Parathyroid adenoma (tissue), 2 donors: ENCODE results near the gene LRP6.
"Not testable (repeated sequence)": the region's sequence is repeated elsewhere in the genome, so short reads cannot be mapped to it uniquely, and the experiment has no call there.

Source experiments
- H2AFZ ChIP-seq: fragments of 300-600 bp; sonication (generic); one replicate; pipeline ENCODE4 v1.7.0; 2017; ENCODE audit warnings: antibody characterized with exemption, mild to moderate bottlenecking
- H3K27ac ChIP-seq: fragments of 300-600 bp; sonication (generic); one replicate; pipeline ENCODE4 v1.7.0; 2017
- H3K27me3 ChIP-seq: fragments of 300-600 bp; sonication (generic); one replicate; pipeline ENCODE4 v1.7.0; 2017; ENCODE audit warnings: low read length; ENCODE audit not compliant: control insufficient read depth, insufficient read depth
- H3K36me3 ChIP-seq: fragments of 300-600 bp; sonication (generic); one replicate; pipeline ENCODE4 v1.7.0; 2017; ENCODE audit warnings: low read length; ENCODE audit not compliant: control insufficient read depth, insufficient read depth
- H3K4me1 ChIP-seq: fragments of 300-600 bp; sonication (generic); one replicate; pipeline ENCODE4 v1.7.0; 2017; ENCODE audit warnings: control low read depth
- H3K4me2 ChIP-seq: fragments of 300-600 bp; sonication (generic); one replicate; pipeline ENCODE4 v1.7.0; 2017; ENCODE audit warnings: low read length
- H3K4me3 ChIP-seq: fragments of 300-600 bp; sonication (generic); one replicate; pipeline ENCODE4 v1.7.0; 2017; ENCODE audit warnings: low read depth, low read length
- H3K79me2 ChIP-seq: fragments of 300-600 bp; sonication (generic); one replicate; pipeline ENCODE4 v1.7.0; 2017; ENCODE audit warnings: control low read depth
- H3K9ac ChIP-seq: fragments of 300-600 bp; sonication (generic); one replicate; pipeline ENCODE4 v1.7.0; 2017; ENCODE audit warnings: mild to moderate bottlenecking
- H3K9me3 ChIP-seq: fragments of 300-600 bp; sonication (generic); one replicate; pipeline ENCODE4 v1.7.0; 2017; ENCODE audit warnings: low read length; ENCODE audit not compliant: control insufficient read depth
- CTCF ChIP-seq: fragments of 300-600 bp; sonication (generic); IDR thresholded peaks from one replicate; pipeline ENCODE4 v1.7.0; 2017; ENCODE audit warnings: antibody characterized with exemption, mild to moderate bottlenecking
- donor health status: primary hyperparathyroidism.

LRP6 gene

DNA sequence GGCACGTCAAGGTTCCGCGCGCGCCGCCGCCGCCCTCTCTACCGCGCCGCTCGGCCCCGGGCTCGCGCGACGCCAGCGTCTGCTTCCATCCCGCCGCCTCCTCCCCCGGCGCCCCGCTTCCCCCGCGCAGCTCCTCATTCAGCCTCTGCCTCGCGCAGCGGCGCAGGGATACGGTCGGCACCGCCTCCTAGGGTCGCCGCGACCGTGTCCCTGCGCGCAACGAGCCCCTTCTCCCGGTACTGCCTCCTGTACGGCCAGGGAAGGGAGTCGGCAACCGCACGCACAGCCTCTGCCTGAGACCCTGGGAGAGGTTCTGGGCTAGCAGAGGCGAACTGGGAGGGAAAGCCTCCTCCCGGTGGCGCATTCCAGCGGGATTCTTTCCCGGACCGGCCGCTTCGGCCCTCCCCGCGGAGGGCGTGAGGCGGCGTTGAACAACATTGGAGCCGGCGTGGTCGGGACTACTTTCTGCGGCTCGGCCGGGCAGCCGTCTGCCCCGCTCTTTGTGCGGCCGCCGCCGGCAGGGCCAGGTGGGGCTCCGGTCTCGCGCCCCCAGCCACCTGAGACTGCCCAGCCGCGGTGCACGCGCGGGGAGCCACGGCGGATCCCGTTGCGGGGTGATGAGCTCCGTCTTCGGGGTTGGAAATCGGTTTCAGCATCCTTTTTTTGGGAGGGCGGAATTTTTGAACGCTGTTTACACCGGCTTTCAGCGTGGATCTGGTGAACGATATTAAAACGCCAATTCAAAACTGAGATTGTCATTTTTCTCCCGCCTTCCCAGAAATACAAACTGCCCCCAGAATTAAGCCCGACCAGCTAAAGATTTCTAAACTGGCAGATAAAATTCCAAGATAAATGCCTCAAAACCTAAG lies at the start of gene LRP6:
Gene LRP6 (minus strand): TSS at position 172 of the 869 bp plus-strand sequence. CDS start 309 bp downstream, outside the sequence.
- H3K9ac ChIP-seq = peak within 1 kb of the TSS; percentile 82
- H3K27ac ChIP-seq = peak within 1 kb of the TSS; percentile 99
- H3K4me1 ChIP-seq = peaks cover 6% of the 10 kb centered on the region
- peaks cover 10% of the 10 kb centered on the region for H3K79me2 ChIP-seq
- peak; percentile 15 for TF ChIP-seq CTCF
- H3K4me3 ChIP-seq = peak within 1 kb of the TSS; percentile 83
- H3K9me3 ChIP-seq = no peaks in the 10 kb centered on the region
- peak within 1 kb of the TSS; percentile 90 for H3K4me2 ChIP-seq
- H3K27me3 ChIP-seq = no peaks in the 10 kb centered on the region
- peak within 1 kb of the TSS; percentile 96 for H2AFZ ChIP-seq
- H3K36me3 ChIP-seq = no peaks in the 10 kb centered on the region

DNA sequence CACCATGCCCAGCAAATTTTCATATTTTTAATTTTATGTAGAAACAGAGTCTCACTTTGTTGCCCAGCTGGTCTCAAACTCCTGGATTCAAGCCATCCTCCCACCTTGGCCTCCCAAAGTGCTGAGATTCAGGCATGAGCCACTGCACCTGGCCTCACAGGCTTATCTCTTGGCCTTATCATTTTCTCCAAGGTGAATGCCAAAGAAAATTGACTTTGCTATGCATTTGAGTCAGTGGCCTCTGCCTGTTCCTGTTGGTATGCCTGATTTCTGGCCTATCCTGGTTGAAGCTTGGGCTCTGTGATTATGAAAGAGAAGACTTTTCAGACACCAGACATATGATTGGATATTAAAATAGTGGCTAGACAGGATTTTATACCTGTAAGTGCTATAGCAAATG lies 49.0 kb upstream of the LRP6 start:
- Histone ChIP-seq H3K4me3 (no peak overlapping the region), H2AFZ (peak overlapping the region; percentile 57), H3K36me3 (no peaks in the 10 kb centered on the region), H3K9ac (no peak overlapping the region), H3K79me2 (no peaks in the 10 kb centered on the region), H3K27ac (no peak overlapping the region), H3K4me1 (peaks cover 14% of the 10 kb centered on the region), H3K27me3 (no peaks in the 10 kb centered on the region), H3K4me2 (no peak overlapping the region), H3K9me3 (no peaks in the 10 kb centered on the region)
- no peak for TF ChIP-seq CTCF

- H2AFZ ChIP-seq, H3K79me2 ChIP-seq, H3K4me2 ChIP-seq, H3K27ac ChIP-seq, H3K9ac ChIP-seq, H3K36me3 ChIP-seq, H3K27me3 ChIP-seq, H3K4me1 ChIP-seq, H3K4me3 ChIP-seq, H3K9me3 ChIP-seq: not testable (repeated sequence)
These were observed 43.9 kb upstream of the LRP6 start for GRCh38 chr12:12310695-12311094.

- Histone ChIP-seq H3K27ac (no peak overlapping the region), H3K9ac (no peak overlapping the region), H3K9me3 (no peaks in the 10 kb centered on the region), H3K4me1 (no peaks in the 10 kb centered on the region), H3K27me3 (no peaks in the 10 kb centered on the region), H3K4me2 (no peak overlapping the region), H3K36me3 (no peaks in the 10 kb centered on the region), H3K79me2 (no peaks in the 10 kb centered on the region), H3K4me3 (no peak overlapping the region), H2AFZ (no peak overlapping the region)
- no peak for TF ChIP-seq CTCF
These were observed 38.9 kb upstream of the LRP6 start for GRCh38 chr12:12305568-12306300.

DNA sequence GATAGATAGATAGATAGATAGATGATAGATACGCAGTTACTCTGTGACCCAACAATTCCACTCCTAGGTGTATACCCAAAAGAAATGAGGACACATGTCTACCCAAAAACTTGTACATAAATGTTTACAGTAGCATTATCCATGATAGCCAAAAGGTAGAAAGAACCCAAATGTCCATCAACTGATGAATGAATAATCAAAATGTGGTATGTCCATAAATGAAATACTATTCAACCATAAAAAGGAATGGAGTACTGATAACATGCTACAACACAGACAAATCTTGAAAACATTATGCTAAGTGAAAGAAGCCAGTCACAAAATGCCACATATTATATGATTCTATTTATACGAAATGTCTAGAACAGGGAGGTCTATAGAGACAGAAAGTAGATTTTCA lies 36.1 kb upstream of the LRP6 start:
- Histone ChIP-seq H3K9me3 (no peaks in the 10 kb centered on the region), H3K4me3 (no peak overlapping the region), H3K27me3 (no peaks in the 10 kb centered on the region), H3K4me2 (no peak overlapping the region), H3K36me3 (no peaks in the 10 kb centered on the region), H2AFZ (no peak overlapping the region), H3K27ac (no peak overlapping the region), H3K79me2 (no peaks in the 10 kb centered on the region), H3K4me1 (no peaks in the 10 kb centered on the region), H3K9ac (no peak overlapping the region)
- TF ChIP-seq CTCF = no peak
